Stimulated activated naive B cell treated with anti-CD40 and anti-IgM and Interleukin-4, amounts not matched to agents 10 μg/mL and 1 μg/mL and 100 μg/mL, for 72 hours (primary cell): ENCODE results near the gene CCBE1.
"Not testable (repeated sequence)": the region's sequence is repeated elsewhere in the genome, so short reads cannot be mapped to it uniquely, and the experiment has no call there.

Source experiments
- ATAC-seq, 2 donors: fragments of 150-1000 bp; cut with Tn5 transposase; replicated peaks; 2 replicates each; pipeline ENCODE4 v1.10.0; 2021; ENCODE audit warnings: moderate library complexity in 1 of 2
- DNase-seq: peaks from one replicate; pipeline ENCODE4 v3.0.0; 2021
- H3K27ac Mint-ChIP-seq: one replicate; pipeline ENCODE4 v1.8.0; 2022; ENCODE audit warnings: mild to moderate bottlenecking, mixed read lengths
- H3K27me3 Mint-ChIP-seq, 2 donors: one replicate each; pipeline ENCODE4 v1.8.0; 2022; ENCODE audit warnings: mixed read lengths in 2 of 2
- H3K36me3 Mint-ChIP-seq, 2 donors: one replicate each; pipeline ENCODE4 v1.8.0; 2022; ENCODE audit warnings: mixed read lengths in 2 of 2, mild to moderate bottlenecking in 1 of 2
- H3K4me1 Mint-ChIP-seq, 2 donors: one replicate each; pipeline ENCODE4 v1.8.0; 2022; ENCODE audit warnings: mixed read lengths in 2 of 2, mild to moderate bottlenecking in 1 of 2
- H3K4me3 Mint-ChIP-seq, 2 donors: one replicate each; pipeline ENCODE4 v1.8.0; 2022; ENCODE audit warnings: mild to moderate bottlenecking in 2 of 2, mixed read lengths in 2 of 2, moderate library complexity in 1 of 2
- H3K9me3 Mint-ChIP-seq, 2 donors: one replicate each; pipeline ENCODE4 v1.8.0; 2022; ENCODE audit warnings: mixed read lengths in 2 of 2, mild to moderate bottlenecking in 1 of 2

The CCBE1 gene

GRCh38 chr18:59684777-59685176 is 12.4 kb downstream of the CCBE1 start:
- no peak overlapping the region for H3K4me3 Mint-ChIP-seq

DNA sequence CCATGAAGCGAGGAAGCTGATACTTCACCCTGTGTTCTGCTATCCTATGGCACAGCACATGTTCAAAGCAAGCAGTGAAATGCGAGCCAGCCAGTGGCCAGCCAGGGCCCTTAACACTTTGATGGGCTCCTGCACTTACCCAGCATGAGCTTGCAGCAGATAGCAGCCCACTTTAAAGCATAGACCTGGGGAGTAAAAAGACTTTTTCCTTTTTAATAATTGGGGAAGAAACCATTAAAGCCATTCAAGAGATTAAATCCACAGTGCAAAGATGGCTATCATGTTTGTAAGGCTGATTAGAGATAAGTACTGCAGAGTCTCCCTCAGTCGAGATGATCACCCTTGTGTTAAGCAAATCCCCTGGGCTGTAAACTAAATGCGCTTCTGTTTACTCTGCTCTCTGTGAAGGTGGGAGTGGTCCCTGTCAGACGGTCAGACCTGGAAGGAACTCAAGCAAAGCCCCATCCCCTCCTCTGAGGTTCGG is 15.7 kb downstream of the CCBE1 start:
- no peak for ATAC-seq
- no peaks in the 10 kb centered on the region for H3K36me3 Mint-ChIP-seq
- H3K9me3 Mint-ChIP-seq, result no peaks in the 10 kb centered on the region
- no peaks in the 10 kb centered on the region for H3K4me1 Mint-ChIP-seq
- peaks cover 4 to 8% of the 10 kb centered on the region in 2 donors for H3K27me3 Mint-ChIP-seq
- no peak overlapping the region for H3K27ac Mint-ChIP-seq
- no peak for DNase-seq
- no peak overlapping the region for H3K4me3 Mint-ChIP-seq

More at GRCh38 chr18:59684777-59685176, 12.4 kb downstream of the CCBE1 start:
- Mint-ChIP-seq H3K4me1 (no peaks in the 10 kb centered on the region), H3K27me3 (peaks cover 22 to 23% of the 10 kb centered on the region in 2 donors), H3K27ac (no peak overlapping the region), H3K36me3 (no peaks in the 10 kb centered on the region), H3K9me3 (no peaks in the 10 kb centered on the region)
- ATAC-seq, result no peak
- no peak for DNase-seq

DNA sequence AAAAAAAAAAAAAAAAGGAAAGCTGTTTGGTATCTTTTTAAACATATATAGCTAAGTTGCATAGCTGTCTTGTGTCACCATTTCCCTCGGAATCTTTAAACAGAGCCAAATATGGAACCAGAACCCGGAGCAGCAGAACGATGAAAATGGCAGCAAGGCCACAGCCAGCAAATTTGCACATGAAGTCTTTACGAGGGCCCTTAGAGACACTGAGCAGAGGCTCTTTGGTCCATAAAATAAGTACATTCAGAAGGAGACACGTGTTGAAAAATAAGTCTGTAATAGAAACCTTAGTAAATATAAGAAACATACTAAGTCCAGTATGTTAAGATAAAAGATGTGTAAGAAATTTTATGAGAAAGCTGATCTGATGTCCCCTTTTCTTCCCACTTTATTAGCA is 16.2 kb downstream of the CCBE1 start:
- H3K27ac Mint-ChIP-seq, result no peak overlapping the region
- H3K27me3 Mint-ChIP-seq, result peaks cover 0 to 8% of the 10 kb centered on the region in 2 donors
- no peak overlapping the region for H3K4me3 Mint-ChIP-seq
- no peaks in the 10 kb centered on the region for H3K4me1 Mint-ChIP-seq
- ATAC-seq (no peak), DNase-seq (no peak)
- H3K9me3 Mint-ChIP-seq, result no peaks in the 10 kb centered on the region
- no peaks in the 10 kb centered on the region for H3K36me3 Mint-ChIP-seq

DNA sequence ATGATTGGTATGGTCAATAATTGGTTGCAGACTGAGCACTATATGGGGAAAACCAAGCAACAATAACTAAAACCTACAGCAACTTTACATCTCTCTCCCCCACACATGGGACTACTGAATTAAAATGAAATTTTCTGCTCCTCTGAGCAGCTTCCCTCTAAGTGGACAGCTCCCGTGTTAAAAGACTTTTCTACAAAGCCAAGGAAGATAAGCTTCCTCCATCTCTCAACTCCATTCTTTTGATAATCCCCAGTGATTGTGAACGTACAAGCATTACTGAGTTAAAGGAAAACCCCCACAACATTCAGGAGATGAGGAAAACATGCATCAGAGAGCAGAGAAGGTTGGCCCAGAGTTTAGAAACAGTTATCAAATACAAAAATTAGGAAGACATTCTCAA is 21.9 kb downstream of the CCBE1 start:
- Mint-ChIP-seq H3K4me3 (no peak overlapping the region), H3K9me3 (no peaks in the 10 kb centered on the region), H3K4me1 (no peaks in the 10 kb centered on the region), H3K27ac (no peak overlapping the region), H3K36me3 (no peaks in the 10 kb centered on the region), H3K27me3 (peaks cover 7 to 14% of the 10 kb centered on the region in 2 donors)
- no peak for ATAC-seq
- no peak for DNase-seq

DNA sequence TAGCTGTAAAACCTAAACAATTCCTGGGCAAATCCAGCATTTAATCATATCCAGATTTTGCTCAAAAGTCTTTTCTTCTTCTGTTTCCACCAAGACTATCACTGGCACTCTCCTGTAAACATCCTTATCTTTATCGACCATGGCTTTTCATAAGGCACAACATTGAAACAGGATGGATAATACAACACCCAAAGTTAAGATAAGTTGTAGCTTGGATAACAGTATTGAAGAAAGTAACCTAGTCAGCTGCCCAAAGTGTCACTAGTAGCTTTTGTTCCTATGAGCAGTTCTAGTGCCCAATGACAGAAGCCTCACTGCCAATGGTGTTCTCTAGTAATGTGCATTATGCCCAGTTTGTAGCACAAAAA is 22.3 kb downstream of the CCBE1 start:
- Mint-ChIP-seq H3K4me1 (no peaks in the 10 kb centered on the region), H3K4me3 (no peak overlapping the region), H3K27me3 (peaks cover 7 to 14% of the 10 kb centered on the region in 2 donors), H3K36me3 (no peaks in the 10 kb centered on the region), H3K27ac (no peak overlapping the region), H3K9me3 (no peaks in the 10 kb centered on the region)
- ATAC-seq, result no peak
- DNase-seq, result no peak

GRCh38 chr18:59674186-59674902 is 22.9 kb downstream of the CCBE1 start:
- Mint-ChIP-seq H3K9me3 (no peaks in the 10 kb centered on the region), H3K36me3 (no peaks in the 10 kb centered on the region), H3K4me3 (no peak overlapping the region), H3K27me3 (peaks cover 7 to 14% of the 10 kb centered on the region in 2 donors), H3K27ac (no peak overlapping the region), H3K4me1 (no peaks in the 10 kb centered on the region)
- no peak for ATAC-seq
- no peak for DNase-seq

GRCh38 chr18:59672235-59672711 is 24.9 kb downstream of the CCBE1 start:
- Mint-ChIP-seq H3K4me1 (no peaks in the 10 kb centered on the region), H3K36me3 (no peaks in the 10 kb centered on the region), H3K27ac (no peak overlapping the region), H3K4me3 (no peak overlapping the region), H3K27me3 (peaks cover 7 to 14% of the 10 kb centered on the region in 2 donors), H3K9me3 (no peaks in the 10 kb centered on the region)
- no peak for DNase-seq
- no peak for ATAC-seq

- ATAC-seq (no peak), DNase-seq (no peak)
- Mint-ChIP-seq H3K4me1 (no peaks in the 10 kb centered on the region), H3K27me3 (peaks cover 7 to 14% of the 10 kb centered on the region in 2 donors), H3K36me3 (no peaks in the 10 kb centered on the region), H3K9me3 (no peaks in the 10 kb centered on the region), H3K4me3 (no peak overlapping the region), H3K27ac (no peak overlapping the region)
Measured at GRCh38 chr18:59671551-59671950, 25.7 kb downstream of the CCBE1 start.

DNA sequence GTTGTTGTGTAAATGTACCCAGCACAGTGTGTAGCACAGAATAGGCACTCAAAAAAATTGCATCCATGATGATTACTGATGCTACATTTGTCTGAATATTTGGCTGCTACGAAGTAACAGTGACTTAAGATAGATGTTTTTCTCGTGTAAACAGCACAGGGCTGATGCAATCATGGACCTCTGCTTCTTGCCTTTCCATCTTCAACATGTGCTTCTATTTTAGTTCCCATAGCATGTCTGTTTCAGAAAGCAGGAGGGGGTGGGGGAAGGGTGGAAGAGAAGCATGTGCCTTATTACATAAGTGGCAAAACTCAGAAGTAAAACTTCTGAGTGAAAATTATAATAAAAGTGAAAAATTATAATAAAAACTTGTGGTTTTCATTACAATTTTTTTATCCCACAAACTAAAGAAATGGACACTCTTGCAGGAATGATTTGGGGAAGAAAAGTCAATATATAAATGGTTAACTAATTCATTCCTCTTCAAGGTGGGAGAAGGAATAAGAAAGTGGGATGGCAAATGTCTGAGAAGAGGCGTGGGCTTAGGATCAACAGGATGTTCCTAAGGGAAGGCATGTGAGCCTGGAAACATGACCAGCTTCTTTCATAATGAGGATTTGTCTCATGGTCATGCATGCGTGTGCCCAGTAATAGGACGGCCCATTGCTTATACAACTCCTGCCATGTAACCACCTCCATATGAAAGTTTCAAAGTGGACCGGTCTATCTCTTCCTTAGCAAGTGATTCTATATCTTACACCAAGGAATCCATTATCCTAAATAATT is 27.2 kb downstream of the CCBE1 start:
- H3K9me3 Mint-ChIP-seq, result no peaks in the 10 kb centered on the region
- no peak overlapping the region for H3K4me3 Mint-ChIP-seq
- H3K27me3 Mint-ChIP-seq, result peaks cover 11 to 14% of the 10 kb centered on the region in 2 donors
- DNase-seq, result no peak
- H3K27ac Mint-ChIP-seq, result no peak overlapping the region
- H3K36me3 Mint-ChIP-seq, result no peaks in the 10 kb centered on the region
- no peak for ATAC-seq
- no peaks in the 10 kb centered on the region for H3K4me1 Mint-ChIP-seq

GRCh38 chr18:59667488-59667887 is 29.7 kb downstream of the CCBE1 start:
- ATAC-seq (no peak), DNase-seq (no peak)
- no peak overlapping the region for H3K27ac Mint-ChIP-seq
- H3K36me3 Mint-ChIP-seq, result no peaks in the 10 kb centered on the region
- no peak overlapping the region for H3K4me3 Mint-ChIP-seq
- no peaks in the 10 kb centered on the region for H3K9me3 Mint-ChIP-seq
- no peaks in the 10 kb centered on the region for H3K4me1 Mint-ChIP-seq
- peaks cover 12% of the 10 kb centered on the region in 2 donors for H3K27me3 Mint-ChIP-seq

GRCh38 chr18:59666007-59666402 is 31.2 kb downstream of the CCBE1 start:
- not testable (repeated sequence) for H3K27ac Mint-ChIP-seq, H3K4me3 Mint-ChIP-seq, DNase-seq, H3K27me3 Mint-ChIP-seq, ATAC-seq, H3K36me3 Mint-ChIP-seq, H3K4me1 Mint-ChIP-seq, H3K9me3 Mint-ChIP-seq

- no peak overlapping the region for H3K27ac Mint-ChIP-seq
- peaks cover 7 to 9% of the 10 kb centered on the region in 2 donors for H3K27me3 Mint-ChIP-seq
- H3K4me3 Mint-ChIP-seq, result no peak overlapping the region
- H3K4me1 Mint-ChIP-seq, result no peaks in the 10 kb centered on the region
- DNase-seq (no peak), ATAC-seq (no peak)
- H3K9me3 Mint-ChIP-seq, result no peaks in the 10 kb centered on the region
- no peaks in the 10 kb centered on the region for H3K36me3 Mint-ChIP-seq
Measured at GRCh38 chr18:59665057-59666006, 31.9 kb downstream of the CCBE1 start.

GRCh38 chr18:59664329-59664728 is 32.9 kb downstream of the CCBE1 start:
- DNase-seq (no peak), ATAC-seq (no peak)
- Mint-ChIP-seq H3K9me3 (no peaks in the 10 kb centered on the region), H3K4me3 (no peak overlapping the region), H3K36me3 (no peaks in the 10 kb centered on the region), H3K27me3 (peaks cover 7 to 9% of the 10 kb centered on the region in 2 donors), H3K4me1 (no peaks in the 10 kb centered on the region), H3K27ac (no peak overlapping the region)

- H3K4me3 Mint-ChIP-seq, result no peak overlapping the region
- no peak overlapping the region for H3K27ac Mint-ChIP-seq
- no peak for DNase-seq
Measured at GRCh38 chr18:59663096-59663495, 34.1 kb downstream of the CCBE1 start.

More at GRCh38 chr18:59663096-59663495, 34.1 kb downstream of the CCBE1 start:
- Mint-ChIP-seq H3K36me3 (no peaks in the 10 kb centered on the region), H3K9me3 (no peaks in the 10 kb centered on the region), H3K4me1 (no peaks in the 10 kb centered on the region), H3K27me3 (peaks cover 7 to 9% of the 10 kb centered on the region in 2 donors)
- no peak for ATAC-seq
